ENCODE measurements around the gene SORL1.

Gene SORL1

GRCh38 chr11:121520243-121521144, 68.4 kb downstream of the SORL1 start:
- H3K4me3 ChIP-seq (replicated peaks in 1 of 2; ENCODE audit: low read depth in 2 of 2, low read length in 2 of 2) = no peak overlapping the region
- no peak for TF ChIP-seq CTCF (IDR thresholded peaks at IDR 0.05; ENCODE audit: low read depth, low read length)
- peak; percentile 40 to 82 for DNase-seq (ENCODE audit: low read depth in 2 of 2)

GRCh38 chr11:121521145-121522042, 69.3 kb downstream of the SORL1 start:
- no peak overlapping the region for H3K4me3 ChIP-seq (replicated peaks in 1 of 2; ENCODE audit: low read depth in 2 of 2, low read length in 2 of 2)
- no peak for DNase-seq (ENCODE audit: low read depth in 2 of 2)
- TF ChIP-seq CTCF (IDR thresholded peaks at IDR 0.05; ENCODE audit: low read depth, low read length) = no peak

- H3K4me3 ChIP-seq (replicated peaks in 1 of 2; ENCODE audit: low read depth in 2 of 2, low read length in 2 of 2) = no peak overlapping the region
- no peak for DNase-seq (ENCODE audit: low read depth in 2 of 2)
- no peak for TF ChIP-seq CTCF (IDR thresholded peaks at IDR 0.05; ENCODE audit: low read depth, low read length)
Measured at GRCh38 chr11:121522043-121522941, 70.2 kb downstream of the SORL1 start.

- no peak for TF ChIP-seq CTCF (IDR thresholded peaks at IDR 0.05; ENCODE audit: low read depth, low read length)
- DNase-seq (ENCODE audit: low read depth in 2 of 2) = no peak
- no peak overlapping the region for H3K4me3 ChIP-seq (replicated peaks in 1 of 2; ENCODE audit: low read depth in 2 of 2, low read length in 2 of 2)
Measured at GRCh38 chr11:121523581-121524232, 71.6 kb downstream of the SORL1 start.

GRCh38 chr11:121524233-121524631, 72.1 kb downstream of the SORL1 start:
- no peak for TF ChIP-seq CTCF (IDR thresholded peaks at IDR 0.05; ENCODE audit: low read depth, low read length)
- no peak for DNase-seq (ENCODE audit: low read depth in 2 of 2)
- H3K4me3 ChIP-seq (replicated peaks in 1 of 2; ENCODE audit: low read depth in 2 of 2, low read length in 2 of 2) = no peak overlapping the region

- DNase-seq (ENCODE audit: low read depth in 2 of 2) = no peak
- TF ChIP-seq CTCF (IDR thresholded peaks at IDR 0.05; ENCODE audit: low read depth, low read length) = no peak
- no peak overlapping the region for H3K4me3 ChIP-seq (replicated peaks in 1 of 2; ENCODE audit: low read depth in 2 of 2, low read length in 2 of 2)
Measured at GRCh38 chr11:121525376-121525775, 73.3 kb downstream of the SORL1 start.

All from cardiac fibroblast (primary cell).